WERI-Rb-1 (cell line): ENCODE data around the gene ZNF391.

Experiments
- DNase-seq: peaks from one replicate; pipeline ENCODE4 v3.0.0-alpha.2; 2020
- H3K27ac ChIP-seq: fragments of 250-450 bp; sonication (Bioruptor Pico); 2 replicates; pipeline ENCODE4 v1.5.1; 2020; ENCODE audit warnings: mild to moderate bottlenecking, moderate library complexity
- H3K27me3 ChIP-seq: fragments of 250-450 bp; sonication (Bioruptor Pico); 2 replicates; pipeline ENCODE4 v1.5.1; 2021; ENCODE audit warnings: mild to moderate bottlenecking, low read depth, moderate library complexity; ENCODE audit not compliant: insufficient read depth, severe bottlenecking
- H3K36me3 ChIP-seq: fragments of 250-450 bp; sonication (Bioruptor Pico); 2 replicates; pipeline ENCODE4 v1.5.1; 2020; ENCODE audit warnings: mild to moderate bottlenecking, moderate library complexity
- H3K4me3 ChIP-seq: 2 replicates; pipeline ENCODE4 v1.5.1; 2011; ENCODE audit warnings: low read depth, mild to moderate bottlenecking, control low read depth, low read length
- H3K9me3 ChIP-seq: fragments of 250-450 bp; sonication (Bioruptor Pico); 2 replicates; pipeline ENCODE4 v1.5.1; 2021; ENCODE audit warnings: mild to moderate bottlenecking, moderate library complexity; ENCODE audit not compliant: severe bottlenecking
- CTCF ChIP-seq: IDR thresholded peaks from 2 replicates; pipeline ENCODE4 v1.5.1; 2011; ENCODE audit warnings: low read depth, mild to moderate bottlenecking, control low read depth, inconsistent platforms, low read length

Gene ZNF391

GRCh38 chr6:27442932-27443331 is 54.4 kb downstream of the ZNF391 start:
- Histone ChIP-seq H3K9me3 (peaks cover 3% of the 10 kb centered on the region), H3K36me3 (no peaks in the 10 kb centered on the region), H3K4me3 (no peak overlapping the region), H3K27me3 (peaks cover under 1% of the 10 kb centered on the region), H3K27ac (no peak overlapping the region)
- no peak for TF ChIP-seq CTCF
- DNase-seq = no peak

GRCh38 chr6:27448456-27448855 is 59.9 kb downstream of the ZNF391 start:
- H3K36me3 ChIP-seq = peaks cover 42% of the 10 kb centered on the region
- no peak overlapping the region for H3K27ac ChIP-seq
- DNase-seq = no peak
- no peaks in the 10 kb centered on the region for H3K27me3 ChIP-seq
- H3K9me3 ChIP-seq = peaks cover 36% of the 10 kb centered on the region
- TF ChIP-seq CTCF = no peak
- H3K4me3 ChIP-seq = no peak overlapping the region

- Histone ChIP-seq H3K27me3 (no peaks in the 10 kb centered on the region), H3K9me3 (peaks cover 60% of the 10 kb centered on the region), H3K36me3 (peaks cover 75% of the 10 kb centered on the region), H3K27ac (no peak overlapping the region), H3K4me3 (no peak overlapping the region)
- TF ChIP-seq CTCF = no peak
- no peak for DNase-seq
Measured at GRCh38 chr6:27451660-27452390, 63.3 kb downstream of the ZNF391 start.

GRCh38 chr6:27452496-27452897 is 63.9 kb downstream of the ZNF391 start:
- H3K27me3 ChIP-seq = no peaks in the 10 kb centered on the region
- peaks cover 82% of the 10 kb centered on the region for H3K36me3 ChIP-seq
- no peak for TF ChIP-seq CTCF
- DNase-seq = no peak
- peaks cover 60% of the 10 kb centered on the region for H3K9me3 ChIP-seq
- no peak overlapping the region for H3K27ac ChIP-seq
- no peak overlapping the region for H3K4me3 ChIP-seq
